ENCODE data around the gene SLC6A3.

Gene SLC6A3

DNA sequence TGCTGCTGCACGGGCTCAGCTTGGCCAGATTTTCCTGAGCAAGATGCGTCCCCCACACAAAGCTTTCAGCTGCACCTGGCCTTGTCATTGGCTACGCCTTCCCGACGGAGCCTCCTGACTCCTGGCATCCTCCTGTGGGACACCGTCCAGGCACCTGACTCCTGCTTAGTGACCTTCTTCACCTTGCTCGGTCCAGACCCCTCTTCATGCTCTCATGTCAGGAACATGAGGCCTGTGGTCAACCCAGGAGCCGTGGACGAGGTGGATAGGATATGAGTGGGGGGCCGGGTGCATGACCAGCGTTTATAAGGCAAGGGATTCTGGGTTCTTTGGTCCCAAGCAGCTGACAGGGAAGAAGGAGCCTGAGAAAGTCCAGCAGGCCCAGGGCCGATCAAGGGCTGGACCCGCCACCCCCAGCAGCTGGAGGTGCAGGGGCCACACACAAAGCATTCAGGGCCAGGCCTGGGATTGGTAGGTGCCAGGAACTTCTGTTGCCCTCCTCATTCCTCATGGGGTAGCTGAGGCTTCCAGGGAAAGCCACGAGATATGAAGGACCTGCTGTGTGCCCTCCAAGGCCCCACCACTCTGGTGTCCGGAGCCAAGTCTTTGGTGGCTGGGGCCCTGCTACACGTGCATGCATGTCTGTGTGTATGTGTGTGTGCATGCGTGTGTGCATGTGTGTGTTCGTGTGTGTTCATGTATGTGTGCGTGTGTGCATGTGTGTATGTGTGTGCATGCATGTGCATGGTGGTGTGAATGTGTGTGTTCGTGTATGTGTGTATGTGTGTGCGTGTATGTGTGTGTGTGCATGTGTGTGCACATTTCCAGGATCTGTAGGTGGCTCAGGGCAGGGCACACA lies 34.9 kb downstream of the SLC6A3 start:
- TF ChIP-seq ZFX (IDR thresholded peaks at IDR 0.05) = no peak
- TF ChIP-seq, protein P1, sequence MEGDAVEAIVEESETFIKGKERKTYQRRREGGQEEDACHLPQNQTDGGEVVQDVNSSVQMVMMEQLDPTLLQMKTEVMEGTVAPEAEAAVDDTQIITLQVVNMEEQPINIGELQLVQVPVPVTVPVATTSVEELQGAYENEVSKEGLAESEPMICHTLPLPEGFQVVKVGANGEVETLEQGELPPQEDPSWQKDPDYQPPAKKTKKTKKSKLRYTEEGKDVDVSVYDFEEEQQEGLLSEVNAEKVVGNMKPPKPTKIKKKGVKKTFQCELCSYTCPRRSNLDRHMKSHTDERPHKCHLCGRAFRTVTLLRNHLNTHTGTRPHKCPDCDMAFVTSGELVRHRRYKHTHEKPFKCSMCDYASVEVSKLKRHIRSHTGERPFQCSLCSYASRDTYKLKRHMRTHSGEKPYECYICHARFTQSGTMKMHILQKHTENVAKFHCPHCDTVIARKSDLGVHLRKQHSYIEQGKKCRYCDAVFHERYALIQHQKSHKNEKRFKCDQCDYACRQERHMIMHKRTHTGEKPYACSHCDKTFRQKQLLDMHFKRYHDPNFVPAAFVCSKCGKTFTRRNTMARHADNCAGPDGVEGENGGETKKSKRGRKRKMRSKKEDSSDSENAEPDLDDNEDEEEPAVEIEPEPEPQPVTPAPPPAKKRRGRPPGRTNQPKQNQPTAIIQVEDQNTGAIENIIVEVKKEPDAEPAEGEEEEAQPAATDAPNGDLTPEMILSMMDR (conservative IDR thresholded peaks at IDR 0.05) = no peak
- H3K27ac ChIP-seq = no peak overlapping the region

DNA sequence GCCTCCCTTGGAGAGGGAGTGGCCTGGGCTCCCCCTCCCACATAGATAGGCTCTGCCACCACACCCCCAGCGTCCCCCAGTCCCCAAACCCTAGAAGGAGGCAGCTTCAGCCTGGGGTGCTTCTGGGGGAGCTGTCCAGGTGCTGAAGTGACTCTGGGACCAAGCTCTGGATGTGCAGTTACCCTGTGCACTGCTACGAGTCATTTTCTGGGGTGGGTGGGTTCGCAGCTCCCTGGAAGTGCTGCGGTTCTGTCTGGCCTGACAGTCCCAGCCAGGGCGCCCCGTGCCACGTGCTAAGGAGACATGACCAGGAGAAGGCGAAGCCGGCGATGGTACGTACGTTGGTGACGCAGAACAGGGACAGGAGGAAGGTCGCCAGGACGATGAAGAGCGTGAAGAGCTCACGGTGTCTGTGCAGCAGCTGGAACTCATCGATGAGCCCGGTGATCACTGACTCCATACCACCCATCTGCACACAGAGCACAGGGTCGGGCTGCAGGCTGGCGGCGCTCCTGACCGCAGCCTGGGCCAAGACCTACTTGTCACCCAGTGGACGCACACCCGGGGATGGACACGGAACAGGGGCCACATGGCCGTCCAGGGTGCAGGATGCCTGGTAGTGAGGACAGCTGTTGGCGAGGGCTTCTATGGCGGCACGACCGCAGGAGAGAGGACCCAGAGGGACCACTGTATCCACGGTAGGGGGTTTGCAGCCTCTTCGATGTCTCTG lies 35.7 kb downstream of the SLC6A3 start:
- no peak overlapping the region for H3K27ac ChIP-seq
- TF ChIP-seq ZFX (IDR thresholded peaks at IDR 0.05) = no peak
- TF ChIP-seq, protein P1 (conservative IDR thresholded peaks at IDR 0.05) = no peak

DNA sequence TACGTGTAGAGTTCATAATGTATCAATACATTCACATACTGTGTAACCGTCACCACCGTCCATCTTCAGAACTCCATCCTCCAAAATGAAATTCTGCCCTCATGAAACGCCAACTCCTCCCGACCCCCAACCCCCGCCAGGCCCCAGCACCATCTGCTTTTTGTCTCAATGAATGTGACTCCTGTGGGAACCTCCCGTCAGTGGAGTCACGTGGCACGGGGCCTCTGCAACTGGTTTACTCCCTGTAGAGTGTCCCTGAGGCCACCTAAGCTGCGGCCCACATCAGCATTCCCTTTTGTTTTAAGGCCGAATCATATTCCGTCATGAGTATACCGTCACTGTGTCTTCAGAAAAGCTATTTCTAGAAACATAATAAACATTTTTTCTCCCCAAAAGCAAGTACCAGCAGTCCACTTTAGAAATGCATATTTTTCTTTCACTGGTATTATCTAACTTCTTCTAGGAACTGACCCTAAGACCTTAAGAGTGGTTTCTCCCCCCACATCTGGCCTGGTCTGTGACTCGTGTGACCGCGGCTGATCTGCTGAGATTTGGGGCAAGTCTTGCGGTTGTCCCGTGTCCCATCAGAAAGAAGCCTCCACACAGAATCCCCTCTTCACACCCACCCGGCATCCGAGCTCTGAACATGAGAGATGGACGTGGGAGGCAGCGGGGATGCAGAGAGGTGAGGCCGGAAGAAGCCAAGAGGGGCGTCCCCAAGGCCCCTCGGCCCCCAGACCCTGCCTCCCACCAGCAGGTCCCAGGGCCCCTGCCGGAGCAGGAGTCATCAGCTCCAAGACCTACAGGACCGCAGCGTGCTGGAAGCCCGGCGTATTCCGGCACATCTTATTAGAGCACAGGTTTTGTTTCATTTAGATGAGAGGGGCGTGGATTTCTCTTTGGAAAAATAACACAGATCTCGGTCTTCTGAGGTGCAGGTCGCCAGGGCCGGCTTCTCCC lies 38.3 kb downstream of the SLC6A3 start:
- H3K27ac ChIP-seq = no peak overlapping the region
- TF ChIP-seq, protein P1 (conservative IDR thresholded peaks at IDR 0.05) = no peak
- no peak for TF ChIP-seq ZFX (IDR thresholded peaks at IDR 0.05)

DNA sequence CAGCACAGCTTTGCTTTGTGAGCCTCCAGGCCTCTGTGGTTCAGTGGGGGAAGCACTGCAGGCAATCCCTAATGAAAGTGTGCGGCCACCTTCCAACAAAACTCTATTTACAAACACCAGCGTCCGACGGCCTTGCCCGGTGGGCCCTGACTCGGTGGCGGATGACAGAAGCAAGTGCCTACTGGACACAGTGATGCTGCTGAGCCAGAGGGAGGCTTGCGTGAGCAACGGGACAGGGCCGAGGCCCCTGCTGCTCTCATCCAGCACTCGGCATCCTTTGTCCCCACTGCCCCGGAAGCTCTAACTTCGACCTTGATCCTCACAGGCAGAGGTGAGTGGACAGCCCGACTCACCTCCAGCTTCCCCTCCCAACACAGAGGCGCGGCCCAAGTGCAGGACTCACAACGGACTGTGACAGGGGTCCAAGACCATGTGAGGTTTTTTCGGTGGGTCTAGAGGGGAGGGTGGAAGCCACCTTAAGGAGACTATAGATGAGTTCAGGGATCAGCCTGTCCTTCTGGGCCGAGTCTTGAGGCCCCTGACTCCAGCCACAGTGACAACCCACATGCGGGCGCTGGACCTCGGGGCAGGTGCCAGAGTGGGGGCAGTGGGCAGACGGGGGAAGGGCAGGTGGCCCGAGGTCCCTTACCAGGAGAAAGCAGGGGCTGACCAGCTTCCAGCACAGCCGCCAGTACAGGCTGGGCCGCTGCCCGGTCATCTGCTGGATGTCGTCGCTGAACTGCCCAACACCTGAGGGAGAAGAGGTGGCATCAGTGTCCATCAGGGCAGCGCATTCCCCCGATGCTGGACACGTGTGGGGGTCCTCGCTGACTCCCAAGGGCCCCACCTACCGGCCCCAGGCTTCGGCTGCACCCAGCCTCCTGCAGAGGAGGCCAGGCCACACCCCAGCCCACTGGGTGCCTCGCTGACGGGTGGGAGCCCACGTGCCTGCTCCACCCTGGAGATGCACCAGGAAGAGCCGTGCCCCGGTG lies 39.4 kb downstream of the SLC6A3 start:
- H3K27ac ChIP-seq = no peak overlapping the region
- no peak for TF ChIP-seq ZFX (IDR thresholded peaks at IDR 0.05)
- TF ChIP-seq, protein P1 (conservative IDR thresholded peaks at IDR 0.05) = no peak

DNA sequence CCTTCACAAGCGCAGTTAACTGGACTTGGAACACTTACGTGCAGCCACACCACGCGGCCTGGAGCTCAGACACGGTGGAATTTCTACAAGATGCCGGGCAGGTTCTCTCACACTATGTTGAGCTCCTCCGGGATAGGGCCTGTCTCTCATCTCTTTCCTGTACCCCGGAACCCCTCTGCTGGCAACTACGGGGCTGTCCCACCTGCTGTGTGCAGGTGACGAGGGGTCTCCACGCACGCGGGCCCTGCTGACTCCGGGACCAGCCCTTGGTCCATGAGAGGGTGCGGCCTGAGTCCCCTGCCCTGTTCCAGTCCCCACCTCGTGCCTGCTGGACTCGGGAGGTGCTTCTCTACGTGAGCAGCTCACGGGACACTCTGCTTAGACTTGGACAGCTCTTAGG lies 40.1 kb downstream of the SLC6A3 start:
- H3K27ac ChIP-seq = no peak overlapping the region
- TF ChIP-seq, protein P1 (conservative IDR thresholded peaks at IDR 0.05) = no peak
- TF ChIP-seq ZFX (IDR thresholded peaks at IDR 0.05) = no peak

DNA sequence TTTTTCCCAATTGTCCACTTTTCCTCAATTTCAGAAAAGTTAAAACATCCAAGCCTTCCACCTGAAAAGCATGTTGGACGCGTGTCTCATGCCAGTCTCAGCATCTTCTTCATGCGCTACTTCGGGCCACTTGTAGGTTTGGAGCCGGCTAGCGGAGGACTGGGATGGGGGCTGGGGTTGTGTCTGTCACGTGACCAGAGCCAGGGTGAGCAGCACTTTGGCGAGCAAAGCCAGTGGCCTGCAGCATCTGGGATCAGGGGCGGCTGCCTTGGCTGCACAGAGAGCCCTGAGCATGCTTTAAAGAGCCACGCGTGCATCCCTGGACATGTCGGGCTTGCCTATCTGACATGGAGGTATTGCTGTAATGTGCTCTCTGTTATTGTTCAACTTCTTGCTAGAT lies 41.2 kb downstream of the SLC6A3 start:
- no peak overlapping the region for H3K27ac ChIP-seq
- TF ChIP-seq ZFX (IDR thresholded peaks at IDR 0.05) = no peak
- TF ChIP-seq, protein P1 (conservative IDR thresholded peaks at IDR 0.05) = no peak

Data from C4-2B (cell line).